GM12878 (cell line): ENCODE measurements around the gene CAMK2D. TPM values are rescaled to one million over a fixed set of nuclear protein-coding genes. Genes with fewer than 3 reads are reported as not detected.

Experiments
- ATAC-seq: fragments of 200-7000 bp; cut with Tn5 transposase; 3 replicates; pipeline ENCODE4 v1.9.1; 2020; ENCODE audit warnings: mild to moderate bottlenecking, moderate library complexity
- BruUV-seq: library from RNA; stranded (reverse); fragments of 400-500 nt; replicated peaks from 2 replicates; lab custom pipeline; 2021; lab: Mats Ljungman, UMichigan
- CTCF ChIA-PET: fragments of 300-600 bp; sonication (Branson Sonifier 250); formaldehyde crosslinking; extraction: SDS; loops from one replicate; lab custom pipeline; 2021; ENCODE audit warnings: inconsistent platforms; lab: Yijun Ruan, JAX
- POLR2A ChIA-PET: fragments of 350-600 bp; formaldehyde crosslinking; extraction: SDS; loops from one replicate; lab custom pipeline; 2021; ENCODE audit warnings: inconsistent platforms; lab: Charles Lee
- RAD21 ChIA-PET: fragments of 300-600 bp; sonication (Branson Sonifier 250); formaldehyde crosslinking; loops from one replicate; lab custom pipeline; 2023; ENCODE audit warnings: antibody characterized with exemption; ENCODE audit not compliant: unreplicated experiment; lab: Charles Lee
- SMC1A ChIA-PET: fragments of 300-600 bp; sonication (Branson Sonifier 250); formaldehyde crosslinking; loops from one replicate; lab custom pipeline; 2023; ENCODE audit not compliant: unreplicated experiment, uncharacterized antibody; lab: Charles Lee
- DNase-seq: peaks from one replicate; pipeline ENCODE4 v3.0.0-alpha.2; 2011; ENCODE audit warnings: low read depth, low spot score
- FAIRE-seq: peaks from 3 replicates; lab custom pipeline; 2011; peaks lifted over from hg19 to GRCh38; lab: Jason Lieb, UNC
- H2AFZ ChIP-seq: 2 replicates; pipeline ENCODE4 v1.6.0; 2011; ENCODE audit warnings: low read depth, low read length, control low read depth; ENCODE audit not compliant: control insufficient read depth
- H3K27ac ChIP-seq: 2 replicates; pipeline ENCODE4 v1.5.1; 2011; ENCODE audit warnings: control low read depth; ENCODE audit not compliant: control insufficient read depth, insufficient read depth
- H3K27me3 ChIP-seq, 2 experiments: replicated peaks in 1 of 2; 2 replicates each; pipeline versions ENCODE4 v1.6.0 to v1.6.1; 2011; ENCODE audit warnings: low read length in 1 of 2; ENCODE audit not compliant: control insufficient read depth in 2 of 2, insufficient read depth in 2 of 2
- H3K36me3 ChIP-seq, 2 experiments: 2 replicates each; pipeline ENCODE4 v1.5.1; 2011; ENCODE audit warnings: low read length in 1 of 2; ENCODE audit not compliant: control insufficient read depth in 2 of 2, insufficient read depth in 2 of 2
- H3K4me1 ChIP-seq: 2 replicates; pipeline ENCODE4 v1.6.1; 2011; ENCODE audit warnings: mild to moderate bottlenecking, low read length, moderate library complexity, mixed read lengths; ENCODE audit not compliant: control insufficient read depth, insufficient read depth
- H3K4me2 ChIP-seq: 2 replicates; pipeline ENCODE4 v1.6.0; 2011; ENCODE audit warnings: control low read depth; ENCODE audit not compliant: control insufficient read depth, insufficient read depth
- H3K4me3 ChIP-seq: fragments of 200-600 bp; sonication (generic); 2 replicates; pipeline ENCODE4 v1.5.1; 2016
- H3K79me2 ChIP-seq: 2 replicates; pipeline ENCODE4 v1.6.0; 2011; ENCODE audit warnings: low read length; ENCODE audit not compliant: control insufficient read depth, insufficient read depth
- H3K9ac ChIP-seq: 2 replicates; pipeline ENCODE4 v1.8.0; 2011; ENCODE audit warnings: low read length, control low read depth, mixed read lengths; ENCODE audit not compliant: control insufficient read depth, insufficient read depth
- H3K9me3 ChIP-seq: replicated peaks from 3 replicates; pipeline ENCODE4 v1.5.1; 2011; ENCODE audit warnings: mild to moderate bottlenecking, low read length; ENCODE audit not compliant: control insufficient read depth, insufficient read depth
- H4K20me1 ChIP-seq: 2 replicates; pipeline ENCODE4 v1.6.0; 2011; ENCODE audit not compliant: control insufficient read depth, insufficient read depth
- ATF7 ChIP-seq: fragments of 450-650 bp; IDR thresholded peaks from 2 replicates; pipeline ENCODE4 v1.6.1; 2016; ENCODE audit warnings: low read depth, mild to moderate bottlenecking
- BCL11A ChIP-seq: IDR thresholded peaks from 2 replicates; pipeline ENCODE4 v1.6.1; 2011; ENCODE audit warnings: low read depth, low read length
- CBFB ChIP-seq: IDR thresholded peaks from 2 replicates; pipeline ENCODE4 v1.6.1; 2016; ENCODE audit warnings: antibody characterized with exemption, low read depth
- CBX3 ChIP-seq: fragments of 200-600 bp; sonication (generic); IDR thresholded peaks from 2 replicates; pipeline ENCODE4 v1.6.1; 2016; ENCODE audit warnings: low read depth, borderline replicate concordance
- CHD1 ChIP-seq: IDR thresholded peaks from 2 replicates; pipeline ENCODE4 v1.6.1; 2012; ENCODE audit warnings: low read depth, low read length, improper control_type of control experiment
- PML ChIP-seq: IDR thresholded peaks from 2 replicates; pipeline ENCODE4 v1.6.1; 2012; ENCODE audit warnings: low read length, inconsistent platforms
- RAD51 ChIP-seq: fragments of 450-650 bp; IDR thresholded peaks from 2 replicates; pipeline ENCODE4 v1.6.1; 2016; ENCODE audit warnings: moderate library complexity, mild to moderate bottlenecking, inconsistent platforms
- RB1 ChIP-seq: fragments of 450-650 bp; formaldehyde crosslinking; IDR thresholded peaks from 2 replicates; pipeline ENCODE4 v1.6.1; 2017; ENCODE audit warnings: mild to moderate bottlenecking, borderline replicate concordance
- SMAD5 ChIP-seq: IDR thresholded peaks from 2 replicates; pipeline ENCODE4 v1.6.1; 2016; ENCODE audit warnings: antibody characterized with exemption, low read depth
- SUPT20H ChIP-seq: IDR thresholded peaks from 2 replicates; pipeline ENCODE4 v1.6.1; 2011; ENCODE audit warnings: low read depth, mild to moderate bottlenecking, low read length, moderate library complexity, borderline replicate concordance; ENCODE audit not compliant: control insufficient read depth
- WRNIP1 ChIP-seq: IDR thresholded peaks from 2 replicates; pipeline ENCODE4 v1.6.1; 2011; ENCODE audit warnings: low read depth, low read length, improper control_type of control experiment, borderline replicate concordance
- ZNF24 ChIP-seq: fragments of 450-650 bp; IDR thresholded peaks from 2 replicates; pipeline ENCODE4 v1.6.1; 2017; ENCODE audit warnings: antibody characterized with exemption, mild to moderate bottlenecking
- WGBS: methylation state at CpG from one replicate; pipeline ENCODE4 v1.1.6; 2016; ENCODE audit warnings: low lambda C conversion rate; ENCODE audit not compliant: insufficient replicate concordance, insufficient coverage; ENCODE audit errors: missing lambda C conversion rate; 5-methylcytosine and 5-hydroxymethylcytosine counted together
- in situ Hi-C: fragments of 300-500 bp; cut with MboI; formaldehyde crosslinking; loops from 9 replicates; pipeline ENCODE4 v1.14.3; 2018; ENCODE audit warnings: mixed read lengths
- intact Hi-C: fragments of 100-400 bp; cut with micrococcal nuclease; formaldehyde crosslinking; loops from one replicate; pipeline ENCODE4 v1.14.2; 2022; ENCODE audit not compliant: unreplicated experiment
- polyA plus RNA-seq, 11 experiments: library from polyadenylated mRNA; depleted of rRNA in 4 of 11; unstranded in 6 of 11; stranded (reverse) in 5 of 11; fragments of >200 nt; fragmentation: Nextera tagmentation in 4 of 11; fragmentation: Illumina TruSeq in 1 of 11; extraction: Ambion mirVana in 4 of 11; extraction: Trizol in 1 of 11; gene quantifications; 1 replicate in 1 of 11; 2 replicates in 10 of 11; pipeline versions ENCODE4 v1.2.1 to v1.2.3, GENCODE V29; 2011 to 2016; ENCODE audit warnings: inconsistent platforms in 2 of 11, missing spikeins in 2 of 11, low read depth in 1 of 11
- total RNA-seq, 4 experiments: library from RNA; depleted of rRNA in 3 of 4; stranded (reverse); fragments of >200 nt in 3 of 4; fragmentation: Illumina TruSeq in 1 of 4; extraction: Trizol in 1 of 4; gene quantifications; 2 replicates each; pipeline versions ENCODE4 v1.2.1 to v1.2.3, GENCODE V29; 2013 to 2021
- TF ChIP-seq, protein P1 (sequence below): fragments of 450-650 bp; IDR thresholded peaks from 2 replicates; pipeline ENCODE4 v1.6.1; 2017; ENCODE audit warnings: mild to moderate bottlenecking
- TF ChIP-seq, protein P2 (sequence below): fragments of 450-650 bp; IDR thresholded peaks from 2 replicates; pipeline ENCODE4 v1.6.1; 2014; ENCODE audit warnings: mild to moderate bottlenecking
- TF ChIP-seq, protein P3 (sequence below): fragments of 450-650 bp; formaldehyde crosslinking; IDR thresholded peaks from 2 replicates; pipeline ENCODE4 v1.5.0; 2022; ENCODE audit warnings: mild to moderate bottlenecking, missing genetic modification characterization

CAMK2D gene
- total and polyA plus RNA-seq, 10 of the 15 experiments (the other 5 are each of a cell fraction or from before 2014, with no cell fraction given), result 6.9 to 88.5 (median 12.9) TPM

DNA sequence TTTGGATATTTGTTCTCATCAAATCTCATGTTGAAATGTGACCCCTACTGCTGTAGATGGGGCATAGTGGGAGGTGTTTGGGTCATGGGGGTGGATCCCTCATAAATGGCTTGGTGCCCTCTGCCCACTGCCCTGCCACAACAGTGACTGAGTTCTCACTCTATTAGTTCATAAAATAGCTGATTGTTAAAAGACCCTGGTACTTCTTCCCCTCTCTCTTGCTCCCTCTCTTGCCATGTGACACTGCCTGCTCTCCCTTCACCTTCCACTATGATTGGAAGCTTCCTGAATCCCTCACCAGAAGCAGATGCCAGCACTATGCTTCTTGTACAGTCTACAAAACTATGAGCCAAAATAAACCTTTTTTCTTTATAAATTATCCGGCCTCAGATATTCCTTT is 182.2 kb downstream of the CAMK2D start (continued):
- TF ChIP-seq, protein P1, sequence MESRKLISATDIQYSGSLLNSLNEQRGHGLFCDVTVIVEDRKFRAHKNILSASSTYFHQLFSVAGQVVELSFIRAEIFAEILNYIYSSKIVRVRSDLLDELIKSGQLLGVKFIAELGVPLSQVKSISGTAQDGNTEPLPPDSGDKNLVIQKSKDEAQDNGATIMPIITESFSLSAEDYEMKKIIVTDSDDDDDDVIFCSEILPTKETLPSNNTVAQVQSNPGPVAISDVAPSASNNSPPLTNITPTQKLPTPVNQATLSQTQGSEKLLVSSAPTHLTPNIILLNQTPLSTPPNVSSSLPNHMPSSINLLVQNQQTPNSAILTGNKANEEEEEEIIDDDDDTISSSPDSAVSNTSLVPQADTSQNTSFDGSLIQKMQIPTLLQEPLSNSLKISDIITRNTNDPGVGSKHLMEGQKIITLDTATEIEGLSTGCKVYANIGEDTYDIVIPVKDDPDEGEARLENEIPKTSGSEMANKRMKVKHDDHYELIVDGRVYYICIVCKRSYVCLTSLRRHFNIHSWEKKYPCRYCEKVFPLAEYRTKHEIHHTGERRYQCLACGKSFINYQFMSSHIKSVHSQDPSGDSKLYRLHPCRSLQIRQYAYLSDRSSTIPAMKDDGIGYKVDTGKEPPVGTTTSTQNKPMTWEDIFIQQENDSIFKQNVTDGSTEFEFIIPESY, result no peak
- no peak for TF ChIP-seq CBFB
- TF ChIP-seq WRNIP1, result no peak
- TF ChIP-seq ATF7, result no peak
- TF ChIP-seq BCL11A, result no peak
- no peak for TF ChIP-seq SMAD5
- TF ChIP-seq RAD51, result no peak
- TF ChIP-seq ZNF24, result no peak
- TF ChIP-seq SUPT20H, result no peak

DNA sequence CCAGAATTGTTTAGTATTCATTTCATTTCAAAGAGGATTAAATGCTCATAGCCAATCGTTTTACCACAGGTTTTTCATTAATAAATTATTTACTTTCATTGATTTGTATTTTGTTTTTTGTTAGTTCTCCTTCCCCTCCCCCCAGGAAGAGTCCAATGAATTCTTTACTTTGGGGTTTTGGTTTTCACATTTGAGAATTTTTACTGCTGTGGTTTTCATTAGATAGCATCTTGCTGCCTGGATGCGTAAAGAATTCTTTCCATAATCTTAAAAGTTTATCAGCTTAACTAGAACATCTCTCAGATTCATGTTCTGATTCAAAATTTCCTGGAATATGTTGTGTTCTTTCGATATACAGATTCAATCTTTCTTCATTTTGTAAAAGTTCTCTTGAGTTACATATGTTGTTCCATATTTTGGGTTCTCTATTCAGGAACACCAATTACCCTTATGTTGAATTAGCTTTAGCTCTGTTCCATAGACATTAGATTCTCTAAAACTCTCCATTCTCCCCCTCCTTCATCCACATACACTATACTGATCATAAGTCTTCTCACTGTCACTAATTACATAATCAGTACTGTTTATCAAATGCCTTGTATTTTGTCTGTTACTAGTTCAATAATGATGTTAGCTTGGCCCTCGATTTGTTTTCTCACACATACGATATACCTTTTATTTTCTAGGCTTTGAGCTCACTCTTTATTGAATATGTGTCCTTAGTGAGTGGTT is 184.4 kb downstream of the CAMK2D start:
- H3K4me1 ChIP-seq, result no peaks in the 10 kb centered on the region
- BruUV-seq, result no TSS peak
- no peak overlapping the region for H3K9ac ChIP-seq
- ChIA-PET POLR2A (interaction anchor here (1.1 to 3.1 kb wide), 3 partner anchors 8 to 118 kb away, joined by 3 to 12 read pairs (median 3); no protein-coding TSS in a partner anchor), RAD21 (interaction anchor here (1.0 to 2.1 kb wide), 2 partner anchors 10 to 38 kb away, joined by 3 to 6 read pairs; no protein-coding TSS in a partner anchor), CTCF (interaction anchor here (0.8 to 3.0 kb wide), 9 partner anchors 9 to 65 kb away, joined by 3 to 18 read pairs (median 4); no protein-coding TSS in a partner anchor), SMC1A (interaction anchor here (1.3 to 13.0 kb wide), 7 partner anchors 9 to 96 kb away, joined by 3 to 151 read pairs (median 6); no protein-coding TSS in a partner anchor)
- no peak overlapping the region for H2AFZ ChIP-seq
- in situ Hi-C loops (no loop called here), intact Hi-C loops (no loop called here)
- no peak overlapping the region for H3K27ac ChIP-seq
- H3K4me2 ChIP-seq, result no peak overlapping the region
- H3K36me3 ChIP-seq, result no peaks in the 10 kb centered on the region; a peak in 1 of 4 replicates
- 87% methylated on average over 5 of the region's 5 CpGs for WGBS
- no peaks in the 10 kb centered on the region for H4K20me1 ChIP-seq
- no peaks in the 10 kb centered on the region for H3K79me2 ChIP-seq
- H3K4me3 ChIP-seq, result no peak overlapping the region
- H3K27me3 ChIP-seq, result no peaks in the 10 kb centered on the region
- peaks cover 5% of the 10 kb centered on the region; the same call in 2 of the 3 replicates for H3K9me3 ChIP-seq
- ATAC-seq (no peak), DNase-seq (no peak), FAIRE-seq (no peak)
- no peak for TF ChIP-seq PML
- no peak for TF ChIP-seq RB1
- TF ChIP-seq CBX3, result no peak
- TF ChIP-seq, protein P2, sequence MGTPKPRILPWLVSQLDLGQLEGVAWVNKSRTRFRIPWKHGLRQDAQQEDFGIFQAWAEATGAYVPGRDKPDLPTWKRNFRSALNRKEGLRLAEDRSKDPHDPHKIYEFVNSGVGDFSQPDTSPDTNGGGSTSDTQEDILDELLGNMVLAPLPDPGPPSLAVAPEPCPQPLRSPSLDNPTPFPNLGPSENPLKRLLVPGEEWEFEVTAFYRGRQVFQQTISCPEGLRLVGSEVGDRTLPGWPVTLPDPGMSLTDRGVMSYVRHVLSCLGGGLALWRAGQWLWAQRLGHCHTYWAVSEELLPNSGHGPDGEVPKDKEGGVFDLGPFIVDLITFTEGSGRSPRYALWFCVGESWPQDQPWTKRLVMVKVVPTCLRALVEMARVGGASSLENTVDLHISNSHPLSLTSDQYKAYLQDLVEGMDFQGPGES, result no peak
- TF ChIP-seq, protein P3, sequence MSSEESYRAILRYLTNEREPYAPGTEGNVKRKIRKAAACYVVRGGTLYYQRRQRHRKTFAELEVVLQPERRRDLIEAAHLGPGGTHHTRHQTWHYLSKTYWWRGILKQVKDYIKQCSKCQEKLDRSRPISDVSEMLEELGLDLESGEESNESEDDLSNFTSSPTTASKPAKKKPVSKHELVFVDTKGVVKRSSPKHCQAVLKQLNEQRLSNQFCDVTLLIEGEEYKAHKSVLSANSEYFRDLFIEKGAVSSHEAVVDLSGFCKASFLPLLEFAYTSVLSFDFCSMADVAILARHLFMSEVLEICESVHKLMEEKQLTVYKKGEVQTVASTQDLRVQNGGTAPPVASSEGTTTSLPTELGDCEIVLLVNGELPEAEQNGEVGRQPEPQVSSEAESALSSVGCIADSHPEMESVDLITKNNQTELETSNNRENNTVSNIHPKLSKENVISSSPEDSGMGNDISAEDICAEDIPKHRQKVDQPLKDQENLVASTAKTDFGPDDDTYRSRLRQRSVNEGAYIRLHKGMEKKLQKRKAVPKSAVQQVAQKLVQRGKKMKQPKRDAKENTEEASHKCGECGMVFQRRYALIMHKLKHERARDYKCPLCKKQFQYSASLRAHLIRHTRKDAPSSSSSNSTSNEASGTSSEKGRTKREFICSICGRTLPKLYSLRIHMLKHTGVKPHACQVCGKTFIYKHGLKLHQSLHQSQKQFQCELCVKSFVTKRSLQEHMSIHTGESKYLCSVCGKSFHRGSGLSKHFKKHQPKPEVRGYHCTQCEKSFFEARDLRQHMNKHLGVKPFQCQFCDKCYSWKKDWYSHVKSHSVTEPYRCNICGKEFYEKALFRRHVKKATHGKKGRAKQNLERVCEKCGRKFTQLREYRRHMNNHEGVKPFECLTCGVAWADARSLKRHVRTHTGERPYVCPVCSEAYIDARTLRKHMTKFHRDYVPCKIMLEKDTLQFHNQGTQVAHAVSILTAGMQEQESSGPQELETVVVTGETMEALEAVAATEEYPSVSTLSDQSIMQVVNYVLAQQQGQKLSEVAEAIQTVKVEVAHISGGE (CRISPR knock-in tag), result no peak
- no peak for TF ChIP-seq CHD1
